ENCODE data around the gene CABP5. TPM values are rescaled to one million over a fixed set of nuclear protein-coding genes. Genes with fewer than 3 reads are reported as not detected.
A peak's percentile ranks its signal among the peaks of the same experiment; 100 is the strongest.

Gene CABP5
- total and polyA plus RNA-seq, 4 donors, result not detected

GRCh38 chr19:48004236-48004635, 39.6 kb downstream of the CABP5 start:
- Histone ChIP-seq H3K27ac (ENCODE audit: low read depth, low read length) (no peak overlapping the region), H3K4me3 (ENCODE audit: low read depth, low read length) (no peak overlapping the region), H3K4me1 (ENCODE audit: control insufficient read depth, insufficient read depth, low read length) (no peaks in the 10 kb centered on the region), H3K27me3 (ENCODE audit: control insufficient read depth, insufficient read depth, low read length) (no peaks in the 10 kb centered on the region), H3K9me3 (ENCODE audit: control insufficient read depth, insufficient read depth, low read length) (peaks cover 2% of the 10 kb centered on the region), H3K36me3 (ENCODE audit: control insufficient read depth, insufficient read depth, low read length) (no peaks in the 10 kb centered on the region)
- DNase-seq (ENCODE audit: low read depth in 4 of 6, low spot score in 6 of 6), result no peak
- 77% methylated on average over 6 of the region's 6 CpGs for WGBS (ENCODE audit: insufficient coverage)

GRCh38 chr19:48000846-48001245, 43.0 kb downstream of the CABP5 start:
- 89% methylated on average over 1 of the region's 6 CpGs for WGBS (ENCODE audit: insufficient coverage)
- Histone ChIP-seq H3K27me3 (ENCODE audit: control insufficient read depth, insufficient read depth, low read length) (no peaks in the 10 kb centered on the region), H3K9me3 (ENCODE audit: control insufficient read depth, insufficient read depth, low read length) (peaks cover 2% of the 10 kb centered on the region), H3K36me3 (ENCODE audit: control insufficient read depth, insufficient read depth, low read length) (no peaks in the 10 kb centered on the region), H3K4me3 (ENCODE audit: low read depth, low read length) (no peak overlapping the region), H3K27ac (ENCODE audit: low read depth, low read length) (no peak overlapping the region), H3K4me1 (ENCODE audit: control insufficient read depth, insufficient read depth, low read length) (no peaks in the 10 kb centered on the region)
- DNase-seq (ENCODE audit: low read depth in 4 of 6, low spot score in 6 of 6), result no peak

GRCh38 chr19:47998800-47999199, 45.1 kb downstream of the CABP5 start:
- 87% methylated on average over 6 of the region's 6 CpGs for WGBS (ENCODE audit: insufficient coverage)
- no peak overlapping the region for H3K27ac ChIP-seq (ENCODE audit: low read depth, low read length)
- no peak overlapping the region for H3K4me3 ChIP-seq (ENCODE audit: low read depth, low read length)
- DNase-seq (ENCODE audit: low read depth in 4 of 6, low spot score in 6 of 6), result no peak
- peaks cover 2% of the 10 kb centered on the region for H3K9me3 ChIP-seq (ENCODE audit: control insufficient read depth, insufficient read depth, low read length)
- no peaks in the 10 kb centered on the region for H3K36me3 ChIP-seq (ENCODE audit: control insufficient read depth, insufficient read depth, low read length)
- H3K27me3 ChIP-seq (ENCODE audit: control insufficient read depth, insufficient read depth, low read length), result no peaks in the 10 kb centered on the region
- no peaks in the 10 kb centered on the region for H3K4me1 ChIP-seq (ENCODE audit: control insufficient read depth, insufficient read depth, low read length)

- H3K9me3 ChIP-seq (ENCODE audit: control insufficient read depth, insufficient read depth, low read length), result peaks cover 2% of the 10 kb centered on the region
- H3K27me3 ChIP-seq (ENCODE audit: control insufficient read depth, insufficient read depth, low read length), result no peaks in the 10 kb centered on the region
- 79% methylated on average over 1 of the region's 1 CpG for WGBS (ENCODE audit: insufficient coverage)
- H3K36me3 ChIP-seq (ENCODE audit: control insufficient read depth, insufficient read depth, low read length), result no peaks in the 10 kb centered on the region
- no peaks in the 10 kb centered on the region for H3K4me1 ChIP-seq (ENCODE audit: control insufficient read depth, insufficient read depth, low read length)
- H3K4me3 ChIP-seq (ENCODE audit: low read depth, low read length), result no peak overlapping the region
- DNase-seq (ENCODE audit: low read depth in 4 of 6, low spot score in 6 of 6), result no peak
- no peak overlapping the region for H3K27ac ChIP-seq (ENCODE audit: low read depth, low read length)
These were observed 47.6 kb downstream of the CABP5 start for GRCh38 chr19:47996230-47996727.

- DNase-seq (ENCODE audit: low read depth in 4 of 6, low spot score in 6 of 6), result peak in 4 of 6 donors; percentile 0 to 31 (median 4)
- no peak within 1 kb of the TSS for H3K27ac ChIP-seq (ENCODE audit: low read depth, low read length)
- no peaks in the 10 kb centered on the region for H3K36me3 ChIP-seq (ENCODE audit: control insufficient read depth, insufficient read depth, low read length)
- H3K9me3 ChIP-seq (ENCODE audit: control insufficient read depth, insufficient read depth, low read length), result no peaks in the 10 kb centered on the region
- WGBS (ENCODE audit: insufficient coverage), result 27% methylated on average over 3 of the region's 5 CpGs
- H3K4me3 ChIP-seq (ENCODE audit: low read depth, low read length), result no peak within 1 kb of the TSS
- no peaks in the 10 kb centered on the region for H3K27me3 ChIP-seq (ENCODE audit: control insufficient read depth, insufficient read depth, low read length)
- H3K4me1 ChIP-seq (ENCODE audit: control insufficient read depth, insufficient read depth, low read length), result no peaks in the 10 kb centered on the region
These were observed 49.6 kb downstream of the CABP5 start, which contains the start of gene ELSPBP1 for GRCh38 chr19:47994209-47994802. Gene ELSPBP1 (plus strand): TSS chr19:47994632. CDS start chr19:48008668, 14,036 bp downstream.

GRCh38 chr19:47992070-47992469, 51.8 kb downstream of the CABP5 start, which contains the start of gene BSPH1:
Gene BSPH1 (minus strand): TSS chr19:47992170. CDS start chr19:47992081, 89 bp downstream.
- no peak for DNase-seq (ENCODE audit: low read depth in 4 of 6, low spot score in 6 of 6)
- Histone ChIP-seq H3K4me1 (ENCODE audit: control insufficient read depth, insufficient read depth, low read length) (no peaks in the 10 kb centered on the region), H3K27ac (ENCODE audit: low read depth, low read length) (no peak within 1 kb of the TSS), H3K4me3 (ENCODE audit: low read depth, low read length) (no peak within 1 kb of the TSS), H3K36me3 (ENCODE audit: control insufficient read depth, insufficient read depth, low read length) (no peaks in the 10 kb centered on the region), H3K9me3 (ENCODE audit: control insufficient read depth, insufficient read depth, low read length) (no peaks in the 10 kb centered on the region), H3K27me3 (ENCODE audit: control insufficient read depth, insufficient read depth, low read length) (no peaks in the 10 kb centered on the region)
- WGBS (ENCODE audit: insufficient coverage), result 57% methylated on average over 1 of the region's 2 CpGs

- H3K9me3 ChIP-seq (ENCODE audit: control insufficient read depth, insufficient read depth, low read length), result no peaks in the 10 kb centered on the region
- DNase-seq (ENCODE audit: low read depth in 4 of 6, low spot score in 6 of 6), result no peak
- H3K27me3 ChIP-seq (ENCODE audit: control insufficient read depth, insufficient read depth, low read length), result no peaks in the 10 kb centered on the region
- no peaks in the 10 kb centered on the region for H3K36me3 ChIP-seq (ENCODE audit: control insufficient read depth, insufficient read depth, low read length)
- no peaks in the 10 kb centered on the region for H3K4me1 ChIP-seq (ENCODE audit: control insufficient read depth, insufficient read depth, low read length)
- 59% methylated on average over 9 of the region's 10 CpGs for WGBS (ENCODE audit: insufficient coverage)
- no peak overlapping the region for H3K27ac ChIP-seq (ENCODE audit: low read depth, low read length)
- no peak overlapping the region for H3K4me3 ChIP-seq (ENCODE audit: low read depth, low read length)
These were observed 52.6 kb downstream of the CABP5 start for GRCh38 chr19:47991191-47991808.

Other genes with a start within 250 kb of the CABP5 start
- not detected for gene TPRX1, start 239.5 kb downstream of the CABP5 start, total RNA-seq
- gene TPRX1, start 239.5 kb downstream of the CABP5 start, polyA plus RNA-seq (ENCODE audit: insufficient read length in 2 of 2), result not detected
- gene CRX, start 222.1 kb downstream of the CABP5 start, total RNA-seq, result under 1 TPM in 1 of 2 donors, not detected in 1; 0.17 TPM
- under 1 TPM in 1 of 2 donors, not detected in 1; 0.18 TPM for gene CRX, start 222.1 kb downstream of the CABP5 start, polyA plus RNA-seq (ENCODE audit: insufficient read length in 2 of 2)
- not detected for gene TPRX2, start 184.8 kb downstream of the CABP5 start, total RNA-seq
- not detected for gene TPRX2, start 184.8 kb downstream of the CABP5 start, polyA plus RNA-seq (ENCODE audit: insufficient read length in 2 of 2)
- under 1 TPM; 0.10 to 0.17 TPM for gene SULT2A1, start 157.8 kb downstream of the CABP5 start, total RNA-seq
- gene SULT2A1, start 157.8 kb downstream of the CABP5 start, polyA plus RNA-seq (ENCODE audit: insufficient read length in 2 of 2), result under 1 TPM in 1 of 2 donors, not detected in 1; 0.20 TPM
- under 1 TPM in 1 of 2 donors, not detected in 1; 0.50 TPM for gene BSPH1, start 51.9 kb downstream of the CABP5 start, total RNA-seq
- gene BSPH1, start 51.9 kb downstream of the CABP5 start, polyA plus RNA-seq (ENCODE audit: insufficient read length in 2 of 2), result not detected
- gene ELSPBP1, start 49.4 kb downstream of the CABP5 start, total RNA-seq, result under 1 TPM in 1 of 2 donors, not detected in 1; 0.40 TPM
- gene ELSPBP1, start 49.4 kb downstream of the CABP5 start, polyA plus RNA-seq (ENCODE audit: insufficient read length in 2 of 2), result under 1 TPM; 0.29 to 0.48 TPM
- 10 to 100 TPM; 10.4 to 24.8 TPM for gene PLA2G4C, start 66.7 kb upstream of the CABP5 start, total RNA-seq
- gene PLA2G4C, start 66.7 kb upstream of the CABP5 start, polyA plus RNA-seq (ENCODE audit: insufficient read length in 2 of 2), result 10 to 100 TPM; 12.1 to 16.3 TPM
- gene LIG1, start 126.3 kb upstream of the CABP5 start, total RNA-seq, result 10 to 100 TPM; 21.7 to 37.3 TPM
- gene LIG1, start 126.3 kb upstream of the CABP5 start, polyA plus RNA-seq (ENCODE audit: insufficient read length in 2 of 2), result 10 to 100 TPM; 65.1 to 75.7 TPM
- gene ZSWIM9, start 126.6 kb upstream of the CABP5 start, total RNA-seq, result 1 to 10 TPM; 1.8 to 2.0 TPM
- 10 to 100 TPM; 10.3 to 13.2 TPM for gene ZSWIM9, start 126.6 kb upstream of the CABP5 start, polyA plus RNA-seq (ENCODE audit: insufficient read length in 2 of 2)
- gene CARD8, start 211.8 kb upstream of the CABP5 start, total RNA-seq, result 10 to 100 TPM; 35.8 to 48.4 TPM
- 10 to 100 TPM; 42.7 to 45.7 TPM for gene CARD8, start 211.8 kb upstream of the CABP5 start, polyA plus RNA-seq (ENCODE audit: insufficient read length in 2 of 2)
- gene ZNF114, start 226.0 kb upstream of the CABP5 start, total RNA-seq, result 10 to 100 TPM in 1 of 2 donors, 1 to 10 TPM in 1; 7.2 to 13.6 TPM
- gene ZNF114, start 226.0 kb upstream of the CABP5 start, polyA plus RNA-seq (ENCODE audit: insufficient read length in 2 of 2), result 1 to 10 TPM; 6.2 to 6.3 TPM

All from spinal cord (tissue), 10 donors.